Measurements from ENCODE around the gene VSX2. TPM values are rescaled to one million over a fixed set of nuclear protein-coding genes. Genes with fewer than 3 reads are reported as not detected.

The VSX2 gene
- total and polyA plus RNA-seq, 2 experiments from 2014 or later: not detected

DNA sequence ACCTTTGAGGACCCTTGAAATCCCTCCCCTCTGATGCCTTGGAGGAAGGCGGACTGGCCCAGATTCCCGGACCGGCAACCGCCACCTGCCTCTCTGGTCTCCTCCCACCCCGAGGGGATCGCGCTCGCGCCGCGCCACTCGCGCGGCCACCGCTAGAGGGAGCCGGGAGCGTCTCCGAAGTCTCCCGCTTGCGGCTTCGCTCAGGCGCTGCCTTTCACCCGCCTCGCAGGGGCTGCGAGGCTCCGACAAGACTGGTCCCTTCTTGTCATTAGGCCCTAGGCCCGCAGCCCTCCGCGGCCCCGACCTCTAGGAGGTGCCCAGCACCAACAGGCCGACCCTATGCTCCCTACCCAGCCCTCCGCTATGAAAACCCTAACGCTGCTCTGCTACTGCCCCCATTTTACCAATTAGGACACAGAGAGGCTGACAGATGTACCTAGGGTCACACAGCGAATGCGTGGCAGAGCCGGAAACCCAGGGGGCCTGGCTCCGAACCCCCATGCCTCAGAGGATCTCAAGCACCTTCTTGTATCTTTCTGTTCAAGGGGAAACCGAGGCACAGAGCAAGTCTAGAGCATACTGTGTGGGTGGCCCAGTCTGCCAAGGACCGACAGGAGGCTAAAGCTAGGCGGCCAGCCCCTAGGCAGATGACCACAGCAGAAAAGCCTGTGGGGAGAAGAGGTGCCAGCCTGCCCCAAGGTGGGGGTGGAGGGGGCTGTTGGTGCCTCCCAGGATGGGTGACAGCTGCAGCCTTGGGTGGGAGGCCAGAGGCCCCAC is 21.4 kb upstream of the VSX2 start:
- H3K27ac ChIP-seq: no peak overlapping the region
- H4K20me1 ChIP-seq (ENCODE audit: insufficient read depth, poor library complexity, severe bottlenecking): no peaks in the 10 kb centered on the region
- peak; percentile 84 for DNase-seq (ENCODE audit: low spot score)
- H3K79me2 ChIP-seq: no peaks in the 10 kb centered on the region
- no peaks in the 10 kb centered on the region for H3K9me3 ChIP-seq (ENCODE audit: low read depth)
- H3K9me2 ChIP-seq (replicated peaks; ENCODE audit: insufficient read depth): no peaks in the 10 kb centered on the region
- H3K4me1 ChIP-seq (ENCODE audit: insufficient read depth): peaks cover 3% of the 10 kb centered on the region
- no peak overlapping the region for H3K4me3 ChIP-seq
- peak overlapping the region; percentile 66 for H2AFZ ChIP-seq
- WGBS (ENCODE audit: low lambda C conversion rate, missing lambda C conversion rate): 17% methylated on average over 37 of the region's 40 CpGs
- peak; percentile 88 for TF ChIP-seq CTCF (IDR thresholded peaks at IDR 0.05; ENCODE audit: poor library complexity)
- TF ChIP-seq EZH2phosphoT487 (IDR thresholded peaks at IDR 0.05; ENCODE audit: low read depth, severe bottlenecking, unreplicated experiment): no peak
- H3K36me3 ChIP-seq (replicated peaks; ENCODE audit: insufficient read depth, low read depth): no peaks in the 10 kb centered on the region
- peak overlapping the region; percentile 81 for H3K4me2 ChIP-seq
- peaks cover 25% of the 10 kb centered on the region for H3K27me3 ChIP-seq

- no peaks in the 10 kb centered on the region for H3K79me2 ChIP-seq
- H3K4me1 ChIP-seq (ENCODE audit: insufficient read depth): peaks cover 3% of the 10 kb centered on the region
- no peak overlapping the region for H2AFZ ChIP-seq
- no peak overlapping the region for H3K4me2 ChIP-seq
- no peaks in the 10 kb centered on the region for H3K36me3 ChIP-seq (replicated peaks; ENCODE audit: insufficient read depth, low read depth)
- H3K9me3 ChIP-seq (ENCODE audit: low read depth): no peaks in the 10 kb centered on the region
- H4K20me1 ChIP-seq (ENCODE audit: insufficient read depth, poor library complexity, severe bottlenecking): no peaks in the 10 kb centered on the region
- no peak for TF ChIP-seq EZH2phosphoT487 (IDR thresholded peaks at IDR 0.05; ENCODE audit: low read depth, severe bottlenecking, unreplicated experiment)
- no peak for TF ChIP-seq CTCF (IDR thresholded peaks at IDR 0.05; ENCODE audit: poor library complexity)
- no peak for TF ChIP-seq EZH2 (IDR thresholded peaks at IDR 0.05; ENCODE audit: borderline replicate concordance)
- no peak for DNase-seq (ENCODE audit: low spot score)
- peaks cover 25% of the 10 kb centered on the region for H3K27me3 ChIP-seq
- no peaks in the 10 kb centered on the region for H3K9me2 ChIP-seq (replicated peaks; ENCODE audit: insufficient read depth)
- H3K27ac ChIP-seq: no peak overlapping the region
- H3K4me3 ChIP-seq: no peak overlapping the region
- 75% methylated on average over 4 of the region's 4 CpGs for WGBS (ENCODE audit: low lambda C conversion rate, missing lambda C conversion rate)
Observed at GRCh38 chr14:74218462-74218861, 20.8 kb upstream of the VSX2 start.

GRCh38 chr14:74219277-74220205 is 19.7 kb upstream of the VSX2 start:
- Histone ChIP-seq H4K20me1 (ENCODE audit: insufficient read depth, poor library complexity, severe bottlenecking) (no peaks in the 10 kb centered on the region), H3K4me2 (no peak overlapping the region), H3K36me3 (replicated peaks; ENCODE audit: insufficient read depth, low read depth) (no peaks in the 10 kb centered on the region), H2AFZ (no peak overlapping the region), H3K4me1 (ENCODE audit: insufficient read depth) (peaks cover 3% of the 10 kb centered on the region), H3K79me2 (no peaks in the 10 kb centered on the region), H3K27me3 (peaks cover 25% of the 10 kb centered on the region), H3K9me2 (replicated peaks; ENCODE audit: insufficient read depth) (no peaks in the 10 kb centered on the region), H3K9me3 (ENCODE audit: low read depth) (no peaks in the 10 kb centered on the region), H3K27ac (no peak overlapping the region), H3K4me3 (no peak overlapping the region)
- 85% methylated on average over 13 of the region's 13 CpGs for WGBS (ENCODE audit: low lambda C conversion rate, missing lambda C conversion rate)
- TF ChIP-seq EZH2 (IDR thresholded peaks at IDR 0.05; ENCODE audit: borderline replicate concordance) (no peak), EZH2phosphoT487 (IDR thresholded peaks at IDR 0.05; ENCODE audit: low read depth, severe bottlenecking, unreplicated experiment) (no peak), CTCF (IDR thresholded peaks at IDR 0.05; ENCODE audit: poor library complexity) (no peak)
- no peak for DNase-seq (ENCODE audit: low spot score)
